Body of pancreas (tissue), 4 donors: ENCODE data around the gene TMEM158. TPM values are rescaled to one million over a fixed set of nuclear protein-coding genes. Genes with fewer than 3 reads are reported as not detected.

ENCODE experiments used
- ATAC-seq: fragments of 150-250 bp; one replicate; pipeline ENCODE4 v1.9.1; 2016
- DNase-seq, 4 donors: peaks; one replicate each; pipeline ENCODE4 v3.0.0-alpha.2; 2019
- H3K27ac ChIP-seq, 4 donors: fragments of 200-600 bp; sonication (generic); 1 replicate in 3 of 4; 2 replicates in 1 of 4; pipeline versions ENCODE4 v1.5.1 to v1.6.1; 2016 to 2019; ENCODE audit warnings: mild to moderate bottlenecking in 1 of 4, mixed read lengths in 1 of 4, moderate library complexity in 1 of 4
- H3K27me3 ChIP-seq, 2 donors: fragments of 200-600 bp; sonication (generic); one replicate each; pipeline ENCODE4 v1.6.0; 2016; ENCODE audit warnings: mild to moderate bottlenecking in 1 of 2
- H3K36me3 ChIP-seq, 2 donors: fragments of 200-600 bp; sonication (generic); replicated peaks in 1 of 2; 2 replicates each; pipeline ENCODE4 v1.5.1; 2016; ENCODE audit warnings: low read depth in 2 of 2; ENCODE audit not compliant: insufficient read depth in 1 of 2
- H3K4me1 ChIP-seq: fragments of 200-600 bp; sonication (generic); one replicate; pipeline ENCODE4 v1.6.0; 2016
- H3K4me3 ChIP-seq, 2 donors: fragments of 200-600 bp; sonication (generic); 1 replicate in 1 of 2; 2 replicates in 1 of 2; pipeline ENCODE4 v1.5.1; 2016 to 2019
- H3K9me3 ChIP-seq, 3 donors: fragments of 200-600 bp; sonication (generic); 1 replicate in 2 of 3; 2 replicates in 1 of 3; pipeline ENCODE4 v1.5.1; 2016
- CTCF ChIP-seq, 7 experiments: fragments of 450-650 bp in 4 of 7; fragments of 200-600 bp in 3 of 7; sonication (generic) in 3 of 7; IDR thresholded peaks; one replicate each; pipeline ENCODE4 v1.5.1; 2016 to 2019; ENCODE audit warnings: antibody characterized with exemption in 7 of 7
- POLR2A ChIP-seq, 3 donors: fragments of 450-650 bp; IDR thresholded peaks; one replicate each; pipeline ENCODE4 v1.6.1; 2016; ENCODE audit warnings: antibody characterized with exemption in 3 of 3, mild to moderate bottlenecking in 2 of 3
- WGBS, 2 donors: methylation state at CpG; one replicate each; pipeline ENCODE4 v1.1.5; 2017; 5-methylcytosine and 5-hydroxymethylcytosine counted together
- intact Hi-C: fragments of 100-400 bp; cut with DNase I; formaldehyde crosslinking; loops from one replicate; pipeline ENCODE4 v1.15.1; 2023
- total RNA-seq, 2 donors: library from RNA; depleted of rRNA; stranded (reverse); fragments of >200 nt; gene quantifications; one replicate each; pipeline ENCODE4 v1.1.0, GENCODE V29; 2016

TMEM158 gene
- total RNA-seq, 2 donors from 2014 or later = 3.1 to 6.9 TPM

GRCh38 chr3:45239254-45239653, 13.2 kb upstream of the TMEM158 start:
- Histone ChIP-seq H3K36me3 (no peaks in the 10 kb centered on the region), H3K9me3 (no peaks in the 10 kb centered on the region), H3K27ac (no peak overlapping the region), H3K4me1 (no peaks in the 10 kb centered on the region), H3K4me3 (no peak overlapping the region), H3K27me3 (no peaks in the 10 kb centered on the region)
- WGBS, 2 donors = 68 to 69% methylated on average over 4 of the region's 4 CpGs
- no peak for DNase-seq
- TF ChIP-seq POLR2A (IDR thresholded peaks at IDR 0.05) (no peak), CTCF (IDR thresholded peaks at IDR 0.05) (no peak)
- ATAC-seq = no peak
- intact Hi-C loops = no loop called here

DNA sequence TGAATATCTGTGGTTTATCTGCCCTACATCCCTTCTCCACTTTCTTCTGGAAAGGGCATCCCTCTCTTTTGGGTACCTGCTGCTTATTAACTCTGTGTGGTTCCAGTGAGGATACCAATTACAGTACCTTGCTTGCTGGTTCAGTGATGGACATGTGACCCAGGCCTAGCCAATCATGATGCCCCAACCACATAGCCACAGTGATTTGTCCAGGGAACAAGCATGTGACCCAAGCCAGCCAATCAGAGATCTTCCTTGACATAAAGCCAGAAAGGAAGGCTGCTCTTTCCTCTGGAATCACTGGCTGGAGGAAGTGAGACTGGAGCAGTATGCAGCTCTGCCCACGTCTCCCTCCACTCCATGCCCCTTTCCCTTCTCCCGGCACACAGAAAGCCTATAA, 10.9 kb upstream of the TMEM158 start:
- no peaks in the 10 kb centered on the region for H3K36me3 ChIP-seq
- no peak for ATAC-seq
- intact Hi-C loops = no loop called here
- no peaks in the 10 kb centered on the region for H3K9me3 ChIP-seq
- TF ChIP-seq POLR2A (IDR thresholded peaks at IDR 0.05) (no peak), CTCF (IDR thresholded peaks at IDR 0.05) (no peak)
- WGBS, 2 donors = 80 to 88% methylated on average over 2 of the region's 2 CpGs
- no peak overlapping the region for H3K27ac ChIP-seq
- DNase-seq = no peak
- H3K4me1 ChIP-seq = no peaks in the 10 kb centered on the region
- no peaks in the 10 kb centered on the region for H3K27me3 ChIP-seq
- H3K4me3 ChIP-seq = no peak overlapping the region

DNA sequence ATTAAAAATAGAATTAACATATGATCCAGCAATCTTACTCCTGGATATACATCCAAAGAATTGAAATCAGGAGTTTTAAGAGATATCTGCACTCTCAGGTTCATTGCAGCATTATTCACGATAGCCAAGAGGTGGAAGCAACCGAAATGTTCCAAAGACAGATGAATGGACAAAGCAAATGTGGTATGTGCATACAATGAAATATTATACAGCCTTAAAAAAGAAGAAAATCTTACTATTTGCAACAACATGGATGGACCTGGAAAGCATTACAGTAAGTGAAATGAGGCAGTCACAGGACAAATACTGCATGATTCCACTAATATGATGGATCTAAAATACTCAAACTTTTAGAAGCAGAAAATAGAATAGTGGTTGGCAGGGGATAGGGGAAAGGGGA, 9.3 kb upstream of the TMEM158 start:
- no peaks in the 10 kb centered on the region for H3K36me3 ChIP-seq
- H3K27ac ChIP-seq = no peak overlapping the region
- TF ChIP-seq POLR2A (IDR thresholded peaks at IDR 0.05) (no peak), CTCF (IDR thresholded peaks at IDR 0.05) (no peak)
- H3K27me3 ChIP-seq = no peaks in the 10 kb centered on the region
- no peaks in the 10 kb centered on the region for H3K4me1 ChIP-seq
- H3K9me3 ChIP-seq = no peaks in the 10 kb centered on the region
- DNase-seq (no peak), ATAC-seq (no peak)
- intact Hi-C loops = no loop called here
- H3K4me3 ChIP-seq = no peak overlapping the region
- WGBS, 2 donors = 87 to 95% methylated on average over 2 of the region's 2 CpGs

DNA sequence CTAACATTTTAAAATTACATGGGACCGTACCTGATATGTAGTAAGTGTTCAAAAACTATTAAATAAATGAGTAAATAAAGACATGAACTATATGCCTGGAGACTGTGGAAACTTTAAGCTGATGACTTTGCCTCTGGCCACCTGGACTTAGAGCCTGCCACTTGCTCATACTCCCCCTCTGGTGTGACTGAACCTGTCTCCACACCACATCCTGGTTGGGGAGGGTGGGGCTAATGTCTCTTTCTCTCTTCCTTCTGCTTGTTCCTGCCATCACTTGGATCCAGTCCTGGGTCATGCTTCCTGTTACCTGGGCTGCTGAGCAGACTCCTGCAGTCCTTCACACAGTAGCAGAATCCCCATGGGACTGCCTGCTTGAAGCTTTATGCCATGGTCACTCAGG, 8.2 kb upstream of the TMEM158 start:
- Histone ChIP-seq H3K27me3 (peaks cover 0 to 3% of the 10 kb centered on the region in 2 donors), H3K27ac (no peak overlapping the region), H3K9me3 (no peaks in the 10 kb centered on the region), H3K4me1 (no peaks in the 10 kb centered on the region), H3K4me3 (no peak overlapping the region), H3K36me3 (no peaks in the 10 kb centered on the region)
- intact Hi-C loops = no loop called here
- TF ChIP-seq POLR2A (IDR thresholded peaks at IDR 0.05) (no peak), CTCF (IDR thresholded peaks at IDR 0.05) (no peak)
- WGBS, 2 donors = 75 to 89% methylated on average over 1 of the region's 1 CpG
- DNase-seq = no peak
- ATAC-seq = no peak

DNA sequence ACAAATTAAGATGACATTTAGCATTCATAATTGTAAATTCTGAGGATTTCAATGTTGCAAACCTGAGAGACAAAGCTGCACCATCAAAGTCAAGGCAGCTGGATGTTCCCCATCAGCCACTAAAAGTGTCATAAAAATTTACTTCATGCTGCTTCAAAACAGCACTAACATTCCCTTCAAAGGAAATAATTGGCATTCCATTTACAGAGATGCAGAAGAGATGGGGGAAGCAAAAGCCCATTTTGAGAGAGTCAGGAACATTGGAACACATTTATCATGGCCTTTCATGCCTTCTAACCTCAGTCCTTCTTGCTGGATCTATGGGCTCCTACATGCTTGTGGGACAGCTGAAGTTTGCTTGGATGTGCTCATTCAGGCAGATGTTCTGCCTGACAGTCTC, 6.4 kb upstream of the TMEM158 start:
- H3K27me3 ChIP-seq = peaks cover 0 to 3% of the 10 kb centered on the region in 2 donors
- TF ChIP-seq CTCF (IDR thresholded peaks at IDR 0.05) (no peak), POLR2A (IDR thresholded peaks at IDR 0.05) (no peak)
- no peak for ATAC-seq
- no peaks in the 10 kb centered on the region for H3K9me3 ChIP-seq
- intact Hi-C loops = no loop called here
- H3K4me1 ChIP-seq = no peaks in the 10 kb centered on the region
- no peak overlapping the region for H3K4me3 ChIP-seq
- DNase-seq = no peak
- H3K36me3 ChIP-seq = no peaks in the 10 kb centered on the region
- no peak overlapping the region for H3K27ac ChIP-seq
